DOHH2 (cell line): ENCODE measurements around the gene ZNF282.
"Not testable (repeated sequence)": the region's sequence is repeated elsewhere in the genome, so short reads cannot be mapped to it uniquely, and the experiment has no call there.

ENCODE experiments used
- H3F3A ChIP-seq: fragments of 200-600 bp; sonication (generic), shearing (Covaris generic); 2 replicates; pipeline ENCODE4 v1.6.0; 2016; ENCODE audit warnings: antibody characterized with exemption, mild to moderate bottlenecking; ENCODE audit not compliant: control insufficient read depth, insufficient read depth
- H3K27ac ChIP-seq: fragments of 200-600 bp; sonication (generic); 2 replicates; pipeline ENCODE4 v1.5.1; 2014; ENCODE audit warnings: low read depth, mild to moderate bottlenecking, low read length, moderate library complexity
- H3K27me3 ChIP-seq: fragments of 200-600 bp; sonication (generic); 2 replicates; pipeline ENCODE4 v1.6.1; 2014; ENCODE audit warnings: mild to moderate bottlenecking, low read length, mixed read lengths; ENCODE audit not compliant: control insufficient read depth
- H3K36me3 ChIP-seq: fragments of 200-600 bp; sonication (generic); 2 replicates; pipeline ENCODE4 v1.6.1; 2014; ENCODE audit warnings: mild to moderate bottlenecking, low read length, moderate library complexity, mixed read lengths; ENCODE audit not compliant: control insufficient read depth
- H3K4me1 ChIP-seq: fragments of 200-600 bp; sonication (generic); 2 replicates; pipeline ENCODE4 v1.6.1; 2014; ENCODE audit warnings: mild to moderate bottlenecking, low read length, mixed read lengths; ENCODE audit not compliant: control insufficient read depth
- H3K4me2 ChIP-seq: fragments of 200-600 bp; sonication (generic); 2 replicates; pipeline ENCODE4 v1.6.0; 2014; ENCODE audit warnings: mild to moderate bottlenecking, low read length, moderate library complexity
- H3K4me3 ChIP-seq: fragments of 200-600 bp; sonication (generic); 2 replicates; pipeline ENCODE4 v1.5.1; 2014; ENCODE audit warnings: mild to moderate bottlenecking, low read length, mixed read lengths
- H3K79me2 ChIP-seq: fragments of 200-600 bp; sonication (generic); 2 replicates; pipeline ENCODE4 v1.6.1; 2014; ENCODE audit warnings: mild to moderate bottlenecking, low read length, mixed read lengths; ENCODE audit not compliant: control insufficient read depth
- H3K9me2 ChIP-seq: fragments of 200-600 bp; sonication (generic); replicated peaks from 2 replicates; pipeline ENCODE4 v1.6.1; 2014; ENCODE audit warnings: mild to moderate bottlenecking, low read length, mixed read lengths; ENCODE audit not compliant: control insufficient read depth
- H3K9me3 ChIP-seq: fragments of 200-600 bp; sonication (generic); 2 replicates; pipeline ENCODE4 v1.6.1; 2014; ENCODE audit warnings: antibody characterized with exemption, low read length, mixed read lengths; ENCODE audit not compliant: control insufficient read depth, insufficient read depth
- H4K20me1 ChIP-seq: fragments of 200-600 bp; sonication (generic); 2 replicates; pipeline ENCODE4 v1.6.0; 2014; ENCODE audit warnings: low read depth, mild to moderate bottlenecking, antibody characterized with exemption, low read length, moderate library complexity; ENCODE audit not compliant: control insufficient read depth, insufficient read depth
- CTCF ChIP-seq: fragments of 200-600 bp; sonication (generic); IDR thresholded peaks from one replicate; pipeline ENCODE4 v1.5.1; 2014; ENCODE audit warnings: antibody characterized with exemption, mild to moderate bottlenecking, low read depth, low read length; ENCODE audit not compliant: poor library complexity, severe bottlenecking
- EZH2phosphoT487 ChIP-seq: fragments of 200-600 bp; sonication (generic); IDR thresholded peaks from 2 replicates; pipeline ENCODE4 v1.6.1; 2017; ENCODE audit warnings: borderline replicate concordance, mild to moderate bottlenecking, antibody characterized with exemption, low read length, moderate library complexity, mixed read lengths

Gene ZNF282

GRCh38 chr7:149267733-149268132 is 72.4 kb downstream of the ZNF282 start:
- Histone ChIP-seq H4K20me1 (no peaks in the 10 kb centered on the region; the same call in 1 of the 2 replicates), H3K9me2 (no peaks in the 10 kb centered on the region), H3K79me2 (peaks cover 16% of the 10 kb centered on the region), H3K27ac (no peak overlapping the region), H3K27me3 (no peaks in the 10 kb centered on the region), H3K9me3 (no peaks in the 10 kb centered on the region), H3F3A (peaks cover 8% of the 10 kb centered on the region; the same call in 1 of the 2 replicates), H3K4me2 (no peak overlapping the region), H3K36me3 (peaks cover 55% of the 10 kb centered on the region), H3K4me3 (no peak overlapping the region), H3K4me1 (peaks cover 2% of the 10 kb centered on the region)
- TF ChIP-seq EZH2phosphoT487 (no peak), CTCF (no peak)

GRCh38 chr7:149274424-149274823 is 79.1 kb downstream of the ZNF282 start:
- H3K79me2 ChIP-seq, H3K27me3 ChIP-seq, H3K4me2 ChIP-seq, H3K4me1 ChIP-seq, H3K27ac ChIP-seq, H3K4me3 ChIP-seq, H3F3A ChIP-seq, H3K9me3 ChIP-seq, H3K9me2 ChIP-seq, H4K20me1 ChIP-seq: not testable (repeated sequence)
- H3K36me3 ChIP-seq = peaks cover 46% of the 10 kb centered on the region
